HFF-Myc (cell line): ENCODE measurements around the gene HRAS.

Source experiments
- DNase-seq: peaks from one replicate; pipeline ENCODE4 v3.0.0-alpha.2; 2011; ENCODE audit warnings: low read depth; ENCODE audit errors: extremely low read depth
- H3K4me3 ChIP-seq: replicated peaks from 2 replicates; pipeline ENCODE4 v1.5.1; 2011; ENCODE audit warnings: low read depth, mild to moderate bottlenecking, control low read depth, low read length
- CTCF ChIP-seq: IDR thresholded peaks from 2 replicates; pipeline ENCODE4 v1.5.1; 2012; ENCODE audit warnings: mild to moderate bottlenecking, low read depth, low read length, control low read depth; ENCODE audit errors: missing control alignments

The HRAS gene

GRCh38 chr11:573146-573759 is 37.9 kb upstream of the HRAS start:
- no peak overlapping the region for H3K4me3 ChIP-seq
- no peak for DNase-seq
- no peak for TF ChIP-seq CTCF

GRCh38 chr11:571802-572185 is 36.4 kb upstream of the HRAS start:
- H3K4me3 ChIP-seq, result no peak overlapping the region
- DNase-seq, result no peak
- TF ChIP-seq CTCF, result no peak

GRCh38 chr11:569158-569885 is 33.9 kb upstream of the HRAS start:
- DNase-seq, result no peak
- peak overlapping the region; percentile 50 for H3K4me3 ChIP-seq
- TF ChIP-seq CTCF, result no peak

- peak; percentile 39 for DNase-seq
- no peak for TF ChIP-seq CTCF
These were observed 33.2 kb upstream of the HRAS start for GRCh38 chr11:568306-569157.

GRCh38 chr11:567629-568292 is 32.4 kb upstream of the HRAS start:
- no peak for TF ChIP-seq CTCF
- peak overlapping the region; percentile 34 for H3K4me3 ChIP-seq
- DNase-seq, result no peak

More at GRCh38 chr11:568306-569157, 33.2 kb upstream of the HRAS start:
- H3K4me3 ChIP-seq, result peak overlapping the region; percentile 50

- no peak for TF ChIP-seq CTCF
- no peak overlapping the region for H3K4me3 ChIP-seq
- DNase-seq, result no peak
These were observed 31.7 kb upstream of the HRAS start for GRCh38 chr11:567011-567628.
